Ascending aorta (tissue), 2 donors: ENCODE data around the gene UGT3A1. TPM values are rescaled to one million over a fixed set of nuclear protein-coding genes. Genes with fewer than 3 reads are reported as not detected.

Experiments
- DNase-seq, 2 donors: peaks; one replicate each; pipeline ENCODE4 v3.0.0-alpha.2; 2019; ENCODE audit warnings: low spot score in 2 of 2
- H3K27ac ChIP-seq, 2 donors: fragments of 200-600 bp; sonication (generic); one replicate each; pipeline ENCODE4 v1.5.1; 2016 to 2017; ENCODE audit warnings: mild to moderate bottlenecking in 1 of 2
- H3K27me3 ChIP-seq: fragments of 200-600 bp; sonication (generic); one replicate; pipeline ENCODE4 v1.5.1; 2017
- H3K36me3 ChIP-seq, 2 donors: fragments of 200-600 bp; sonication (generic); one replicate each; pipeline ENCODE4 v1.5.1; 2016
- H3K4me1 ChIP-seq, 2 donors: fragments of 200-600 bp; sonication (generic); one replicate each; pipeline ENCODE4 v1.5.1; 2016 to 2017; ENCODE audit warnings: mild to moderate bottlenecking in 1 of 2
- H3K4me3 ChIP-seq, 2 donors: fragments of 200-600 bp; sonication (generic); one replicate each; pipeline ENCODE4 v1.5.1; 2016 to 2017; ENCODE audit warnings: mild to moderate bottlenecking in 1 of 2
- H3K9me3 ChIP-seq, 2 donors: fragments of 200-600 bp; sonication (generic); one replicate each; pipeline ENCODE4 v1.5.1; 2016
- CTCF ChIP-seq, 3 experiments: fragments of 200-600 bp in 2 of 3; fragments of 450-650 bp in 1 of 3; sonication (generic) in 2 of 3; IDR thresholded peaks; one replicate each; pipeline ENCODE4 v1.5.1; 2016 to 2019; ENCODE audit warnings: antibody characterized with exemption in 3 of 3, mild to moderate bottlenecking in 1 of 3, moderate library complexity in 1 of 3
- intact Hi-C: fragments of 100-400 bp; cut with DNase I; formaldehyde crosslinking; loops from one replicate; pipeline ENCODE4 v1.15.1; 2023
- total RNA-seq: library from RNA; depleted of rRNA; stranded (reverse); fragments of >200 nt; gene quantifications from one replicate; pipeline ENCODE4 v1.1.0, GENCODE V29; 2016

The UGT3A1 gene
- total RNA-seq, 1 donor from 2014 or later = not detected

GRCh38 chr5:36001032-36001431 lies 9.8 kb upstream of the UGT3A1 start:
- Histone ChIP-seq H3K27me3 (no peaks in the 10 kb centered on the region), H3K4me3 (no peak overlapping the region), H3K36me3 (no peaks in the 10 kb centered on the region), H3K27ac (no peak overlapping the region), H3K9me3 (no peaks in the 10 kb centered on the region), H3K4me1 (no peaks in the 10 kb centered on the region)
- intact Hi-C loops = no loop called here
- DNase-seq = no peak
- no peak for TF ChIP-seq CTCF (IDR thresholded peaks at IDR 0.05)

GRCh38 chr5:35999547-35999946 lies 8.4 kb upstream of the UGT3A1 start:
- H3K4me3 ChIP-seq = no peak overlapping the region
- H3K27me3 ChIP-seq = no peaks in the 10 kb centered on the region
- no peaks in the 10 kb centered on the region for H3K9me3 ChIP-seq
- no peaks in the 10 kb centered on the region for H3K4me1 ChIP-seq
- H3K27ac ChIP-seq = no peak overlapping the region
- intact Hi-C loops = no loop called here
- no peak for TF ChIP-seq CTCF (IDR thresholded peaks at IDR 0.05)
- no peaks in the 10 kb centered on the region for H3K36me3 ChIP-seq
- no peak for DNase-seq

GRCh38 chr5:35996076-35996475 lies 4.9 kb upstream of the UGT3A1 start:
- no peaks in the 10 kb centered on the region for H3K9me3 ChIP-seq
- intact Hi-C loops = no loop called here
- H3K4me3 ChIP-seq = no peak overlapping the region
- no peak for DNase-seq
- H3K4me1 ChIP-seq = no peaks in the 10 kb centered on the region
- TF ChIP-seq CTCF (IDR thresholded peaks at IDR 0.05) = no peak
- no peaks in the 10 kb centered on the region for H3K27me3 ChIP-seq
- H3K36me3 ChIP-seq = no peaks in the 10 kb centered on the region
- H3K27ac ChIP-seq = no peak overlapping the region

- Histone ChIP-seq H3K27me3 (no peaks in the 10 kb centered on the region), H3K36me3 (no peaks in the 10 kb centered on the region), H3K4me1 (no peaks in the 10 kb centered on the region), H3K4me3 (no peak overlapping the region), H3K27ac (no peak overlapping the region), H3K9me3 (no peaks in the 10 kb centered on the region)
- intact Hi-C loops = no loop called here
- TF ChIP-seq CTCF (IDR thresholded peaks at IDR 0.05) = no peak
- DNase-seq = no peak
These were observed 670 bp downstream of the UGT3A1 start for GRCh38 chr5:35990520-35990919.

GRCh38 chr5:35988529-35988928 lies 2.7 kb downstream of the UGT3A1 start:
- H3K4me3 ChIP-seq = no peak overlapping the region
- H3K4me1 ChIP-seq = no peaks in the 10 kb centered on the region
- DNase-seq = no peak
- no peaks in the 10 kb centered on the region for H3K27me3 ChIP-seq
- TF ChIP-seq CTCF (IDR thresholded peaks at IDR 0.05) = no peak
- no peaks in the 10 kb centered on the region for H3K36me3 ChIP-seq
- H3K9me3 ChIP-seq = no peaks in the 10 kb centered on the region
- intact Hi-C loops = no loop called here
- H3K27ac ChIP-seq = no peak overlapping the region

- Histone ChIP-seq H3K27me3 (no peaks in the 10 kb centered on the region), H3K4me3 (no peak overlapping the region), H3K9me3 (no peaks in the 10 kb centered on the region), H3K27ac (no peak overlapping the region), H3K36me3 (no peaks in the 10 kb centered on the region), H3K4me1 (no peaks in the 10 kb centered on the region)
- intact Hi-C loops = no loop called here
- no peak for DNase-seq
- TF ChIP-seq CTCF (IDR thresholded peaks at IDR 0.05) = no peak
These were observed 3.4 kb downstream of the UGT3A1 start for GRCh38 chr5:35987776-35988175.
